ENCODE data around the gene CRB3. TPM values are rescaled to one million over a fixed set of nuclear protein-coding genes. Genes with fewer than 3 reads are reported as not detected.

CRB3 gene
- total RNA-seq, 1 experiment from 2014 or later: not detected

GRCh38 chr19:6498294-6499036 lies 34.4 kb downstream of the CRB3 start:
- peaks cover 9% of the 10 kb centered on the region for H3K4me1 ChIP-seq (ENCODE audit: insufficient read depth, low read length, poor library complexity, severe bottlenecking)
- POLR2A ChIA-PET (ENCODE audit: low non-redundant PET): no interaction called here
- no peak overlapping the region for H3K27ac ChIP-seq (ENCODE audit: low read depth, low read length, poor library complexity, severe bottlenecking)
- H3K36me3 ChIP-seq (ENCODE audit: insufficient read depth, low read length, poor library complexity, severe bottlenecking): no peaks in the 10 kb centered on the region
- H3K27me3 ChIP-seq (replicated peaks; ENCODE audit: insufficient read depth, low read depth, low read length, poor library complexity): no peaks in the 10 kb centered on the region
- CTCF ChIA-PET: interaction anchor here (0.6 to 0.7 kb wide), 2 partner anchors 18 to 421 kb away, joined by 4 read pairs; no protein-coding TSS in a partner anchor
- TF ChIP-seq, protein P1, sequence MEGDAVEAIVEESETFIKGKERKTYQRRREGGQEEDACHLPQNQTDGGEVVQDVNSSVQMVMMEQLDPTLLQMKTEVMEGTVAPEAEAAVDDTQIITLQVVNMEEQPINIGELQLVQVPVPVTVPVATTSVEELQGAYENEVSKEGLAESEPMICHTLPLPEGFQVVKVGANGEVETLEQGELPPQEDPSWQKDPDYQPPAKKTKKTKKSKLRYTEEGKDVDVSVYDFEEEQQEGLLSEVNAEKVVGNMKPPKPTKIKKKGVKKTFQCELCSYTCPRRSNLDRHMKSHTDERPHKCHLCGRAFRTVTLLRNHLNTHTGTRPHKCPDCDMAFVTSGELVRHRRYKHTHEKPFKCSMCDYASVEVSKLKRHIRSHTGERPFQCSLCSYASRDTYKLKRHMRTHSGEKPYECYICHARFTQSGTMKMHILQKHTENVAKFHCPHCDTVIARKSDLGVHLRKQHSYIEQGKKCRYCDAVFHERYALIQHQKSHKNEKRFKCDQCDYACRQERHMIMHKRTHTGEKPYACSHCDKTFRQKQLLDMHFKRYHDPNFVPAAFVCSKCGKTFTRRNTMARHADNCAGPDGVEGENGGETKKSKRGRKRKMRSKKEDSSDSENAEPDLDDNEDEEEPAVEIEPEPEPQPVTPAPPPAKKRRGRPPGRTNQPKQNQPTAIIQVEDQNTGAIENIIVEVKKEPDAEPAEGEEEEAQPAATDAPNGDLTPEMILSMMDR (conservative IDR thresholded peaks at IDR 0.05; ENCODE audit: low read depth, low read length): no peak
- no peak for TF ChIP-seq EZH2 (IDR thresholded peaks at IDR 0.05; ENCODE audit: borderline replicate concordance, low read depth, low read length, poor library complexity, severe bottlenecking)
- no peaks in the 10 kb centered on the region for H3K9me3 ChIP-seq (ENCODE audit: low read depth, low read length, poor library complexity, severe bottlenecking)
- DNase-seq (ENCODE audit: low spot score): no peak
- no peak overlapping the region for H3K4me3 ChIP-seq (ENCODE audit: low read depth, low read length, poor library complexity, severe bottlenecking)
- intact Hi-C loops (cut with micrococcal nuclease; ENCODE audit: unreplicated experiment): no loop called here
- BruUV-seq (replicated peaks): no TSS peak

GRCh38 chr19:6499052-6499790 lies 35.1 kb downstream of the CRB3 start:
- Histone ChIP-seq H3K4me3 (ENCODE audit: low read depth, low read length, poor library complexity, severe bottlenecking) (no peak overlapping the region), H3K27ac (ENCODE audit: low read depth, low read length, poor library complexity, severe bottlenecking) (no peak overlapping the region), H3K4me1 (ENCODE audit: insufficient read depth, low read length, poor library complexity, severe bottlenecking) (peaks cover 9% of the 10 kb centered on the region), H3K27me3 (replicated peaks; ENCODE audit: insufficient read depth, low read depth, low read length, poor library complexity) (no peaks in the 10 kb centered on the region), H3K36me3 (ENCODE audit: insufficient read depth, low read length, poor library complexity, severe bottlenecking) (no peaks in the 10 kb centered on the region), H3K9me3 (ENCODE audit: low read depth, low read length, poor library complexity, severe bottlenecking) (no peaks in the 10 kb centered on the region)
- ChIA-PET CTCF (interaction anchor here (0.7 kb wide), 1 partner anchor 421 kb away, joined by 4 read pairs; no protein-coding TSS in a partner anchor), POLR2A (ENCODE audit: low non-redundant PET) (interaction anchor here (0.6 kb wide), 1 partner anchor 33 kb away, joined by 3 read pairs; no protein-coding TSS in a partner anchor)
- TF ChIP-seq, protein P1 (conservative IDR thresholded peaks at IDR 0.05; ENCODE audit: low read depth, low read length): no peak
- no peak for TF ChIP-seq EZH2 (IDR thresholded peaks at IDR 0.05; ENCODE audit: borderline replicate concordance, low read depth, low read length, poor library complexity, severe bottlenecking)
- intact Hi-C loops (cut with micrococcal nuclease; ENCODE audit: unreplicated experiment): no loop called here
- no peak for DNase-seq (ENCODE audit: low spot score)
- BruUV-seq (replicated peaks): TSS peak; percentile 10

- no peak for TF ChIP-seq EZH2 (IDR thresholded peaks at IDR 0.05; ENCODE audit: borderline replicate concordance, low read depth, low read length, poor library complexity, severe bottlenecking)
- TF ChIP-seq, protein P1 (conservative IDR thresholded peaks at IDR 0.05; ENCODE audit: low read depth, low read length): no peak
- no peak for DNase-seq (ENCODE audit: low spot score)
- intact Hi-C loops (cut with micrococcal nuclease; ENCODE audit: unreplicated experiment): no loop called here
- BruUV-seq (replicated peaks): TSS peak; percentile 39
- Histone ChIP-seq H3K36me3 (ENCODE audit: insufficient read depth, low read length, poor library complexity, severe bottlenecking) (no peaks in the 10 kb centered on the region), H3K27me3 (replicated peaks; ENCODE audit: insufficient read depth, low read depth, low read length, poor library complexity) (no peaks in the 10 kb centered on the region), H3K4me1 (ENCODE audit: insufficient read depth, low read length, poor library complexity, severe bottlenecking) (peaks cover 9% of the 10 kb centered on the region), H3K9me3 (ENCODE audit: low read depth, low read length, poor library complexity, severe bottlenecking) (no peaks in the 10 kb centered on the region), H3K4me3 (ENCODE audit: low read depth, low read length, poor library complexity, severe bottlenecking) (peak overlapping the region; percentile 78), H3K27ac (ENCODE audit: low read depth, low read length, poor library complexity, severe bottlenecking) (no peak overlapping the region)
- POLR2A ChIA-PET (ENCODE audit: low non-redundant PET): interaction anchor here (0.6 kb wide), 1 partner anchor 11 kb away, joined by 18 read pairs; no protein-coding TSS in a partner anchor
- CTCF ChIA-PET: no interaction called here
Observed at GRCh38 chr19:6500837-6501739, 37.0 kb downstream of the CRB3 start.

Measured in A673 (cell line).